Common myeloid progenitor, CD34-positive (primary cell): ENCODE results near the gene PARVB.

Experiments used
- CTCF ChIA-PET: fragments of 350-600 bp; sonication (Branson Sonifier 250); formaldehyde crosslinking; loops from one replicate; lab custom pipeline; 2021; ENCODE audit warnings: antibody characterized with exemption; lab: Charles Lee
- POLR2A ChIA-PET: fragments of 350-600 bp; sonication (Branson Sonifier 250); formaldehyde crosslinking; loops from one replicate; lab custom pipeline; 2021; ENCODE audit warnings: antibody characterized with exemption; lab: Charles Lee
- DNase-seq, 3 donors: peaks; one replicate each; pipeline versions ENCODE4 v3.0.0 to v3.0.0-alpha.2; 2013
- H3K27ac ChIP-seq, 2 experiments: 1 replicate in 1 of 2; 2 replicates in 1 of 2; pipeline ENCODE4 v1.7.0; 2013; ENCODE audit warnings: inconsistent platforms in 2 of 2, low read length in 2 of 2, mild to moderate bottlenecking in 2 of 2, low read depth in 1 of 2, moderate library complexity in 1 of 2; ENCODE audit not compliant: severe bottlenecking in 2 of 2, insufficient read depth in 1 of 2, poor library complexity in 1 of 2
- H3K27me3 ChIP-seq, 5 experiments: replicated peaks in 2 of 5; 1 replicate in 3 of 5; 2 replicates in 2 of 5; pipeline versions ENCODE4 v1.6.1 to v1.7.0; 2013; ENCODE audit warnings: low read length in 4 of 5, mild to moderate bottlenecking in 2 of 5, moderate library complexity in 2 of 5, inconsistent platforms in 1 of 5; ENCODE audit not compliant: insufficient read depth in 5 of 5, control insufficient read depth in 4 of 5
- H3K36me3 ChIP-seq, 4 experiments: 1 replicate in 2 of 4; 2 replicates in 2 of 4; pipeline versions ENCODE4 v1.6.1 to v1.7.0; 2013; ENCODE audit warnings: low read length in 3 of 4, control low read depth in 1 of 4, mild to moderate bottlenecking in 1 of 4; ENCODE audit not compliant: control insufficient read depth in 4 of 4, insufficient read depth in 4 of 4
- H3K4me1 ChIP-seq, 4 experiments: 1 replicate in 3 of 4; 2 replicates in 1 of 4; pipeline versions ENCODE4 v1.6.1 to v1.7.1; 2013; ENCODE audit warnings: low read length in 3 of 4, mild to moderate bottlenecking in 3 of 4, control low read depth in 1 of 4, inconsistent platforms in 1 of 4, moderate library complexity in 1 of 4; ENCODE audit not compliant: control insufficient read depth in 4 of 4, insufficient read depth in 4 of 4; ENCODE audit errors: control extremely low read depth in 1 of 4
- H3K4me3 ChIP-seq, 7 experiments: 1 replicate in 4 of 7; 2 replicates in 3 of 7; pipeline versions ENCODE4 v1.5.1 to v1.7.0; 2013; ENCODE audit warnings: mild to moderate bottlenecking in 7 of 7, low read length in 6 of 7, moderate library complexity in 6 of 7, inconsistent platforms in 2 of 7, low read depth in 2 of 7, control low read depth in 1 of 7; ENCODE audit not compliant: insufficient read depth in 4 of 7, control insufficient read depth in 1 of 7; ENCODE audit errors: extremely low read depth in 1 of 7
- H3K9me3 ChIP-seq, 5 experiments: 1 replicate in 4 of 5; 2 replicates in 1 of 5; pipeline versions ENCODE4 v1.6.1 to v1.7.1; 2013; ENCODE audit warnings: low read length in 4 of 5, mild to moderate bottlenecking in 2 of 5, inconsistent platforms in 1 of 5, low read depth in 1 of 5, moderate library complexity in 1 of 5; ENCODE audit not compliant: control insufficient read depth in 4 of 5, insufficient read depth in 2 of 5; ENCODE audit errors: control extremely low read depth in 1 of 5
- WGBS: methylation state at CpG from one replicate; pipeline ENCODE4 v1.1.5; 2013; ENCODE audit not compliant: insufficient coverage; 5-methylcytosine and 5-hydroxymethylcytosine counted together

Gene PARVB

DNA sequence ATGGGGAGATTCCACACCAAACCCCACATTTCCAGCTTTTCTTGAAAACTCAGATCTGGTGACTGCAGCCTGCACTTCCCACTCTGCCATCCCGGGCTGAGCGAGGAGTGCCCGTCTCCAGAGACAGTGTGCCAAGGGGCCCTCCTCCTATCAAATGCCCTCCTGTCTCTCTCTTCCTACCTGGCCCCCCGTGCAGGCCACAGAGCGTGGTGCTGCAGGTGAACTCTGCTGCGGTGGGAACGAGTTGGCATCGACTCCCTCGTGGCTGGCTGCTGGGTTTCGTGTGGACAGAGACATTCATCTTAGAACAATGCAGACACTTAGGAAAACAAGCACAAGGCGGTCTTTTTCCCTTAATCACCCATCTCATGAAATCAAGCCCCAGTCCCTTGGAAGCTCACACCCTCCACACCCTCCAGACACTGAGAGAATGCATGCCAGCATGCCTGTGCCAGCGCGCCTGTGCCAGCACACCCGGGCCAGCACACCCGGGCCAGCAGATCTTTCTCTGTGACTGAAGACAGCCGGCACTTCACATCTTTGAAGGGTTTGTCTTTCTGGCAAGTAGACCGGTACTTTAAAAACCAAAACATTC lies 65.0 kb downstream of the PARVB start:
- H3K4me3 ChIP-seq, result no peak overlapping the region
- H3K27me3 ChIP-seq, result no peaks in the 10 kb centered on the region
- H3K36me3 ChIP-seq, result peaks cover 0 to 34% (median 16%) of the 10 kb centered on the region in 4 experiments
- H3K4me1 ChIP-seq, result no peaks in the 10 kb centered on the region
- 94% methylated on average over 15 of the region's 17 CpGs for WGBS
- ChIA-PET POLR2A (no interaction called here), CTCF (interaction anchor here (1.1 to 10.8 kb wide), 3 partner anchors 34 to 537 kb away, joined by 3 to 328 read pairs (median 44); no protein-coding TSS in a partner anchor)
- no peak overlapping the region for H3K27ac ChIP-seq
- peaks cover 0 to 5% (median 4%) of the 10 kb centered on the region in 5 experiments for H3K9me3 ChIP-seq
- no peak for DNase-seq

GRCh38 chr22:44089717-44090570 lies 65.8 kb downstream of the PARVB start:
- WGBS, result 96% methylated on average over 10 of the region's 15 CpGs
- Histone ChIP-seq H3K9me3 (no peaks in the 10 kb centered on the region), H3K4me3 (no peak overlapping the region), H3K4me1 (no peaks in the 10 kb centered on the region), H3K27me3 (no peaks in the 10 kb centered on the region), H3K36me3 (peaks cover 3 to 32% (median 15%) of the 10 kb centered on the region in 4 experiments), H3K27ac (no peak overlapping the region)
- ChIA-PET POLR2A (no interaction called here), CTCF (interaction anchor here (10.8 kb wide), 1 partner anchor 99 kb away, joined by 328 read pairs; no protein-coding TSS in a partner anchor)
- no peak for DNase-seq

GRCh38 chr22:44090571-44090905 lies 66.4 kb downstream of the PARVB start:
- no peak overlapping the region for H3K4me3 ChIP-seq
- H3K9me3 ChIP-seq, result no peaks in the 10 kb centered on the region
- ChIA-PET CTCF (interaction anchor here (10.8 kb wide), 1 partner anchor 100 kb away, joined by 328 read pairs; no protein-coding TSS in a partner anchor), POLR2A (no interaction called here)
- DNase-seq, result no peak
- H3K36me3 ChIP-seq, result peaks cover 3 to 36% (median 19%) of the 10 kb centered on the region in 4 experiments
- H3K4me1 ChIP-seq, result no peaks in the 10 kb centered on the region
- H3K27ac ChIP-seq, result no peak overlapping the region
- H3K27me3 ChIP-seq, result no peaks in the 10 kb centered on the region
- 98% methylated on average over 9 of the region's 9 CpGs for WGBS

GRCh38 chr22:44091021-44091721 lies 67.1 kb downstream of the PARVB start:
- DNase-seq, result peak; percentile 22 to 55 (median 49)

DNA sequence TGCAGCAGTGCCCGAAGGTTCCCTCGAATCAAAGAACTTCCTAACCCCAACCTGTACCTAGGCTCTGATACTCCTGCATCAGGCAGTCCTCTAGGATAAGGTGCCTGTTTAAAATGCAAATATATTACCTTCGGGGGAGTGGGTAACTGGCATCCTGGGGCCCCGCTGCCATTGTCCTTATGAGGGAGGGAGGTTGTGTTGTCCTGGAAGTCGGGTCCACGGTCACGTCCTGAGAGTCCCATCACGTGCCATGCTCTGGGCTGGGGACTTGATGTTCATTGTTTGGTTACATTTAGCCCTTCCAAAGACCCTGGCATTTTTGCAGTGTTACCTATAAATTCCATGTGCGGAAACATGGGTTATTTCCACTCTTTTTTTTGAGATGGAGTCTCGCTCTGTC lies 67.6 kb downstream of the PARVB start:
- Histone ChIP-seq H3K4me1 (no peaks in the 10 kb centered on the region), H3K9me3 (no peaks in the 10 kb centered on the region), H3K27ac (no peak overlapping the region), H3K27me3 (no peaks in the 10 kb centered on the region), H3K36me3 (peaks cover 4 to 44% (median 25%) of the 10 kb centered on the region in 4 experiments), H3K4me3 (no peak overlapping the region)
- ChIA-PET CTCF (no interaction called here), POLR2A (no interaction called here)
- WGBS, result 100% methylated on average over 2 of the region's 10 CpGs
- DNase-seq, result no peak

More at GRCh38 chr22:44091021-44091721, 67.1 kb downstream of the PARVB start:
- Histone ChIP-seq H3K27ac (no peak overlapping the region), H3K36me3 (peaks cover 4 to 39% (median 23%) of the 10 kb centered on the region in 4 experiments), H3K9me3 (no peaks in the 10 kb centered on the region), H3K27me3 (no peaks in the 10 kb centered on the region), H3K4me3 (no peak overlapping the region), H3K4me1 (no peaks in the 10 kb centered on the region)
- ChIA-PET CTCF (interaction anchor here (10.8 kb wide), 1 partner anchor 100 kb away, joined by 328 read pairs; no protein-coding TSS in a partner anchor), POLR2A (no interaction called here)
- WGBS, result 93% methylated on average over 12 of the region's 14 CpGs

DNA sequence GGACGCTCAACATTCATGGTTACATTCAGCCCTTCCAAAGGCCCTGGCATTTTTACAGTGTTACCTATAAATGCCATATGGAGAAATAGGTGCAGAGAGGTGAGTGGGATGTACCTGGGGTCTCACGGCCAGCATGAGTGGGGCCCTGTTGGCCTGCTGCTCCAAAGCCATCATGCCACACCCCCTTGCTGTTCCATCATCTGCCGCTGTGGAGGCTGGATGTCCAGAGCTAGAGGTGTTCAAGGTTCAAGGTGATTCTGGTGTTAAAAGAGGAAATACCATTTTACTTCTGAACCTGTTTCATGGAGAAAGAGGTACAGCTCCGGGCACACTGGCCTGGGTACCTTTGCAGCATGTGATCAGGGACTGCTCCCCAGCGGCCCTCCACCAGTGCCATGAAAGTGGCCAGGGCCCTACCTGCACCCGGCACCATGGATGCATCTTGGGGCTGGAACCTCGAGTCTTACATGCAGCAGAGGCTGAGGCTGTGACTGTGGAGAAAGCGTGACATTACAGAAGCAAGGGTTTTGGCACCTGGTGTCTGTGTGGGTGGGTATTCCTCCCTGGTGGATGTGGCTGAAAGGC lies 68.6 kb downstream of the PARVB start:
- H3K27ac ChIP-seq, result no peak overlapping the region
- 97% methylated on average over 7 of the region's 8 CpGs for WGBS
- ChIA-PET POLR2A (no interaction called here), CTCF (no interaction called here)
- no peaks in the 10 kb centered on the region for H3K27me3 ChIP-seq
- peaks cover 4 to 54% (median 29%) of the 10 kb centered on the region in 4 experiments for H3K36me3 ChIP-seq
- no peaks in the 10 kb centered on the region for H3K9me3 ChIP-seq
- H3K4me1 ChIP-seq, result no peaks in the 10 kb centered on the region
- no peak overlapping the region for H3K4me3 ChIP-seq
- no peak for DNase-seq
